T-helper 1 cell (primary cell): ENCODE results near the gene PRRX1.

Experiments used
- DNase-seq, 5 donors: peaks; one replicate each; pipeline ENCODE4 v3.0.0-alpha.2; 2012 to 2020

Gene PRRX1

GRCh38 chr1:170723518-170723917 is 59.6 kb downstream of the PRRX1 start:
- no peak for DNase-seq

GRCh38 chr1:170725326-170725725 is 61.4 kb downstream of the PRRX1 start:
- no peak for DNase-seq

GRCh38 chr1:170727963-170728362 is 64.0 kb downstream of the PRRX1 start:
- no peak for DNase-seq

- DNase-seq, result no peak
Measured at GRCh38 chr1:170729225-170730002, 65.5 kb downstream of the PRRX1 start.

- no peak for DNase-seq
Measured at GRCh38 chr1:170730014-170730413, 66.1 kb downstream of the PRRX1 start.

- DNase-seq, result no peak
Measured at GRCh38 chr1:170730438-170730837, 66.5 kb downstream of the PRRX1 start.

GRCh38 chr1:170731566-170732251 is 67.8 kb downstream of the PRRX1 start:
- DNase-seq, result no peak

- DNase-seq, result no peak
Measured at GRCh38 chr1:170732252-170732588, 68.3 kb downstream of the PRRX1 start.

- no peak for DNase-seq
Measured at GRCh38 chr1:170734412-170735175, 70.7 kb downstream of the PRRX1 start.

- DNase-seq, result no peak
Measured at GRCh38 chr1:170735366-170736263, 71.7 kb downstream of the PRRX1 start.

GRCh38 chr1:170739803-170740202 is 75.9 kb downstream of the PRRX1 start:
- DNase-seq, result no peak

GRCh38 chr1:170741678-170742077 is 77.7 kb downstream of the PRRX1 start:
- DNase-seq, result no peak

- DNase-seq, result no peak
Measured at GRCh38 chr1:170742600-170742999, 78.7 kb downstream of the PRRX1 start.

- no peak for DNase-seq
Measured at GRCh38 chr1:170743083-170743482, 79.2 kb downstream of the PRRX1 start.

GRCh38 chr1:170749549-170749948 is 85.6 kb downstream of the PRRX1 start:
- DNase-seq, result no peak

- DNase-seq, result no peak
Measured at GRCh38 chr1:170749959-170750358, 86.0 kb downstream of the PRRX1 start.

- no peak for DNase-seq
Measured at GRCh38 chr1:170755795-170756194, 91.9 kb downstream of the PRRX1 start.

GRCh38 chr1:170758992-170759391 is 95.1 kb downstream of the PRRX1 start:
- no peak for DNase-seq

GRCh38 chr1:170765279-170765678 is 101.3 kb downstream of the PRRX1 start:
- no peak for DNase-seq

- DNase-seq, result no peak
Measured at GRCh38 chr1:170765712-170766330, 101.9 kb downstream of the PRRX1 start.

GRCh38 chr1:170768929-170769328 is 105.0 kb downstream of the PRRX1 start:
- no peak for DNase-seq

- DNase-seq, result no peak
Measured at GRCh38 chr1:170769691-170770090, 105.8 kb downstream of the PRRX1 start.
